Dendritic cell treated with granulocyte-macrophage colony-stimulating factor and Interleukin-4, amounts not matched to agents 40 ng/mL and 50 ng/mL, for 4 days (primary cell): Measurements from ENCODE around the gene RUFY1.

Experiments
- H3K27ac Mint-ChIP-seq: one replicate; pipeline ENCODE4 v1.8.0; 2022; ENCODE audit warnings: mild to moderate bottlenecking, mixed read lengths
- H3K27me3 Mint-ChIP-seq: one replicate; pipeline ENCODE4 v1.8.0; 2022; ENCODE audit warnings: mild to moderate bottlenecking, mixed read lengths
- H3K36me3 Mint-ChIP-seq: one replicate; pipeline ENCODE4 v1.8.0; 2022; ENCODE audit warnings: low read depth, mixed read lengths
- H3K4me1 Mint-ChIP-seq: one replicate; pipeline ENCODE4 v1.8.0; 2022; ENCODE audit warnings: low read depth, mixed read lengths
- H3K4me3 Mint-ChIP-seq: one replicate; pipeline ENCODE4 v1.8.0; 2022; ENCODE audit warnings: mild to moderate bottlenecking, moderate library complexity, mixed read lengths
- H3K9me3 Mint-ChIP-seq: one replicate; pipeline ENCODE4 v1.8.0; 2022; ENCODE audit warnings: mixed read lengths
- intact Hi-C: fragments of 100-400 bp; cut with micrococcal nuclease; formaldehyde crosslinking; loops from one replicate; pipeline ENCODE4 v1.15.0; 2022

RUFY1 gene

DNA sequence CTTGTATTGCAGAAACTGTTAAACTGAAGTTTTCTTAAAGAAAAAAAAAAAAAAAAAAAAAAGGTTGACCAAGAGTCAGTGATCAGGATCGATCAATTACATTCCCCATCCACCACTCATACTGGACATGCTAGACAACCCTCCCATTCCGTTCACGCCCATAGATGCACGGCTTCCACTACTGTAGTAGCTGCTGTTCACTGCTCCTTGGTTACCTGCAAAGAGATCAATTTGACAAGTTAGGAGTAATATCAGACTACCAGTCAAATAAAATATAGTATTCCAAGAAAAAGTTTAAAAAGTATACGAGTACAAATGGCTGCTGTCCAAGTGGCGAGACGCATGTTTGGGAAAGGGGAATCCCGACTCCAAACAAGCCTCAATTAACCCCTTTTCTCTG is 64.4 kb downstream of the RUFY1 start:
- Mint-ChIP-seq H3K4me1 (peaks cover 38% of the 10 kb centered on the region), H3K9me3 (no peaks in the 10 kb centered on the region), H3K36me3 (peaks cover 100% of the 10 kb centered on the region), H3K27ac (no peak overlapping the region), H3K4me3 (no peak overlapping the region), H3K27me3 (no peaks in the 10 kb centered on the region)
- intact Hi-C loops, result no loop called here

DNA sequence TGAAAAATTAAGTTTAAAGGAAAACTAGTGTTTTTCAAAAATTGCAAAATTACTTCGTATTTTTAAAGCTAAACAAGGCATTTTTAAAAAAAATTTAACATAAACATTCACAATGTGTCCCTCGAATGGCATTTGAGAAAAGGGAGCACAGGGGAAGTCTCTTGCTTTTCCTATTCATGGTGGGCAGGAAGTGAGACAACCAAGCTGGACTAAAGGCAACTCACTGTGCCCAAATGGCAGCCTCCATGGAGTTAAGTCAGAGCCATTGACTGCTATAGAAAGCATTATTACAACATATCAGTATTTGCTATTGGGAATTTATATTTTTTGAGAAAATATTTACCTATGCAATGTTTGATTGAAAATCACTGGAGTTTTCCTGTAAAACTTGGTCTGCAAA is 64.8 kb downstream of the RUFY1 start:
- Mint-ChIP-seq H3K27me3 (no peaks in the 10 kb centered on the region), H3K36me3 (peaks cover 100% of the 10 kb centered on the region), H3K4me3 (no peak overlapping the region), H3K4me1 (peaks cover 35% of the 10 kb centered on the region), H3K27ac (no peak overlapping the region), H3K9me3 (no peaks in the 10 kb centered on the region)
- intact Hi-C loops, result no loop called here

DNA sequence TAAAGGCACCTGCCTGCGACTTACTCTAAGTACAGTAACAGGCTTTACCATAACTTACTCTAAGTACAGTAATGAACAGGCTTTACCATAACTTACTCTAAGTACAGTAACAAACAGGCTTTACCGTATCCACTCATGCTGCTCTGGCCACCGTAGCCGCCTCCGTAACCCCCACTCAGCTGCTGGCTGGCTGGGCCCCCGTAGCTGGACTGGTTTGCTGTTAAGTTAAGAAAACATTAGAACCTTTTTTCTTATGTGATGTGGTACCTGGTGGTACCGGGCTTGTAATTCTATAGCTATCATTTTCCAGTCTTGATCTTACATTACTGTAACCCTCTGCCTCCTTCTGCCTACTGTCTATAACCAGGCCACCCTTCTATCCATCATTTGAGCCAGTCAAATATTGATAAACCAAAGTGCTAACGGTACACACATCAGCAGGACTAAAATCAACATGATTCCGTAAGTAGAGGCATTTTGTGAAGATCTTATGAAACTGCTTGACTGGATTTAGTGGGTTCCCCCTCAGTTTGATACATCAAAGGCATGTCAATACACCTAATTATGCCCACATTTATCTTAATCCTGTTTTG is 65.7 kb downstream of the RUFY1 start:
- no peak overlapping the region for H3K4me3 Mint-ChIP-seq
- peaks cover 100% of the 10 kb centered on the region for H3K36me3 Mint-ChIP-seq
- peaks cover 43% of the 10 kb centered on the region for H3K4me1 Mint-ChIP-seq
- H3K27me3 Mint-ChIP-seq, result no peaks in the 10 kb centered on the region
- H3K27ac Mint-ChIP-seq, result no peak overlapping the region
- no peaks in the 10 kb centered on the region for H3K9me3 Mint-ChIP-seq
- intact Hi-C loops, result no loop called here

DNA sequence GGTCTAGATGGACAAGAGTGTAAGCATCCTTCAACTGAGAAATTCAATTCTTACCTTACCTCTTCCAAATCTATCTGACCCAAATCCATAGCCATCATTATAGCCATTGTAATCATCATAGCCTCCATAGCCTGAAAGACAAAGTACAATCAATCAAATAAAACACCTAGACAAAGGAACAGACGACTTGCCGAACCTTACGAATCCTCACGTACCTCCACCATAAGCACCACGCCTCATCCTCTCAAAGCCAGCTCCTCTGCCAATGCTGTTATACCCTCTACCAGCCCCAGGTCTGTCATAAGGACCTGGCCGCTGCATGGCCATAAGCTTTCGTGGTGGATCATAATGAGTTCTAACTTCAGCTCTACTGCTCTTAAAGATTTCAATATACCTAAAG is 67.6 kb downstream of the RUFY1 start:
- Mint-ChIP-seq H3K4me3 (no peak overlapping the region), H3K27me3 (no peaks in the 10 kb centered on the region), H3K4me1 (peaks cover 49% of the 10 kb centered on the region), H3K27ac (no peak overlapping the region), H3K36me3 (peaks cover 100% of the 10 kb centered on the region), H3K9me3 (no peaks in the 10 kb centered on the region)
- intact Hi-C loops, result no loop called here

DNA sequence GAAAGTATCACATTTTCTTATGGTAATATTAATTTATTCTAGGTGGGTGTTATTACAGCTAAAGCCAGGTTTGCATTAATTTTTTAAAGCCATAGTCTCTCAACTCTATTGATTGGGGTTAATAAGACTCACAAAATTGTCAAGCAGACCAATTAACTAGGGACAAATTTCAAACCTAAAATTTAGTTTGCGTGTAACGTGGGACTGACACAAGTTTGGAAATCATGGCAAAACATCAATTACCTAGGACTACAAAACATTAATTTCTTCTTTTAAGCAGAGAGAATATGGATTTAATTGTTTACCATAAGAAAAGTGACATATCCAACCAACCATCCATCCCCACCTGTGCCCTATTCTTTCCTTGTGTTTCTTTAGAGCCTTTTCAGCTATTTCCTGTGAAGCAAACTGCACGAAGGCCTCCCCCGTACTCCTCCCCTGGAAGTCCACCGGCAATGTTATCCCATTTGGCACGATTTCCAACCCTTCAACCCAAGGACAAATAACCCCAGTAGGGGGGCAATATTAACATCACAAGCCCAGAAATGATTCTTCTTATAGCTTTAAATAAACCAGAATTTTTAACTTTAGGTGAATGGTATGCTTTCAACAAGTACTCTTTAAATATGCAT is 68.7 kb downstream of the RUFY1 start:
- no peaks in the 10 kb centered on the region for H3K27me3 Mint-ChIP-seq
- peaks cover 100% of the 10 kb centered on the region for H3K36me3 Mint-ChIP-seq
- no peak overlapping the region for H3K27ac Mint-ChIP-seq
- intact Hi-C loops, result no loop called here
- H3K4me3 Mint-ChIP-seq, result peak overlapping the region; percentile 24
- H3K4me1 Mint-ChIP-seq, result peaks cover 52% of the 10 kb centered on the region
- no peaks in the 10 kb centered on the region for H3K9me3 Mint-ChIP-seq

DNA sequence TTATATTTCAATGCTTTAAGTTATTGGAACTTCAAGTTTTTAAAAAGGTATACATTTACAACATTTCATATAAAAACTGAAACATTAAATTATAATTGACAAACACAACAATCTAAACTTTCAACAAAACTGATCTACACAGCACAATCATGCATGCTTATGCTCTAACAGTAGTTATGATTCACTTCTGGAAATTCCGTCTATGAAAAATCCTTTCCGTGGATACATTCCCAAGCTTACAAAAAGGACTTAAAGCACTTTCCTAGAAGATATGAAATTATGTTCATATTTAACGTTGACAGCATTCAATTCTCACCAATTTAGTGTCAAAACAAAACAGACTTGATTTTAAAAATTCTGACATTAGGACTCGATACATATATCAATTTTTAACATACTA is 69.4 kb downstream of the RUFY1 start:
- H3K9me3 Mint-ChIP-seq, result no peaks in the 10 kb centered on the region
- intact Hi-C loops, result loop anchor here (5.0 kb wide), 1 partner anchor 48 kb away; no protein-coding TSS in a partner anchor
- H3K4me1 Mint-ChIP-seq, result peaks cover 59% of the 10 kb centered on the region
- H3K4me3 Mint-ChIP-seq, result no peak overlapping the region
- H3K27ac Mint-ChIP-seq, result no peak overlapping the region
- peaks cover 96% of the 10 kb centered on the region for H3K36me3 Mint-ChIP-seq
- H3K27me3 Mint-ChIP-seq, result no peaks in the 10 kb centered on the region

DNA sequence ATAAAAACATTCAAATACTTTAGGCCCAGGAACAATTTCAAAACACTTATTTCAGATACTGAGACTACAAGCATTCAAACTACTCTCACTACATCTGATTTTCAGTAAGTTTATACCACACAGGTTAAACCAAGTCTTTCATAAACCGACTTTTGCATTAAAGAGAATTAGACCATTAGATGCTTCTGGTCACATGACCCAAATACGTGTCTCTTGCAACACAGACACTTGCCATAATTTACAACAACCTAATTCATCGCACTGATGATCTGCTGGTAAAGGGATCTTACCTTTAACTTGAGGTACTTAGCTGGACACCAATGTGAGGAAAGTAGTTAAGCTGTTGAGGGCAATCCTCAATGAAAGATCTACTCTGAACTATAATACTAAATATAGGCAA is 69.9 kb downstream of the RUFY1 start:
- no peak overlapping the region for H3K27ac Mint-ChIP-seq
- intact Hi-C loops, result loop anchor here (5.0 kb wide), 1 partner anchor 47 kb away; no protein-coding TSS in a partner anchor
- H3K9me3 Mint-ChIP-seq, result no peaks in the 10 kb centered on the region
- no peaks in the 10 kb centered on the region for H3K27me3 Mint-ChIP-seq
- H3K36me3 Mint-ChIP-seq, result peaks cover 90% of the 10 kb centered on the region
- peak overlapping the region; percentile 83 for H3K4me3 Mint-ChIP-seq
- peaks cover 63% of the 10 kb centered on the region for H3K4me1 Mint-ChIP-seq

DNA sequence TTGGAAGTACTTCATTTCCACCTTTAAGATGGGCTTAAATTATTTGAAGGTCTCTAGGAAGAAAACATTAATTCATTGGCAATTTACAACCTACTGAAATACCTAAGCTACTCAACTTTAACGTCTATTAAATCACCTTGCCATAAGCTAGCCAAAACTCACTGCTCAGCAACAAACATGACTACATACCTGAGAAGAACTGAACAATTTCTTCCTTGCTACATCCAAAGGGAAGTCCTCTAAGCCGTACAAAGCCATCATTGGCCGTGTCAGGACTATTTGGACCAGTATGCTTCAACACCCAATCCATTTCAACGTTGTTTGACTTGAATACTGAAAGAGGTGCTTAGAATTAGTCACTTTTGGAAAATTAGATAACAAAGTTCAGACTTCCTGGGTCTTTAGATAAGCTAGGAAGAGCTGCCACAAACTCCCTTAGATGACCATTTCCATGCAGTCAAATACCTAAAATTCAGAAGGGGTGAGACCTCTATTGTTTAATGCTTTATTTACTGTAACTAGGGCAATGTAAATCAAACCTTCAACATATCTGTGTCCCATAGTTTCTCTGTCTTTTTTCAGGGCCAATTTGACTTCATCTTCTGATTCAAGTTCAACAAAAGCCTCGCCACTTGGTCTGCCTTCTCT is 70.5 kb downstream of the RUFY1 start:
- H3K36me3 Mint-ChIP-seq, result peaks cover 85% of the 10 kb centered on the region

DNA sequence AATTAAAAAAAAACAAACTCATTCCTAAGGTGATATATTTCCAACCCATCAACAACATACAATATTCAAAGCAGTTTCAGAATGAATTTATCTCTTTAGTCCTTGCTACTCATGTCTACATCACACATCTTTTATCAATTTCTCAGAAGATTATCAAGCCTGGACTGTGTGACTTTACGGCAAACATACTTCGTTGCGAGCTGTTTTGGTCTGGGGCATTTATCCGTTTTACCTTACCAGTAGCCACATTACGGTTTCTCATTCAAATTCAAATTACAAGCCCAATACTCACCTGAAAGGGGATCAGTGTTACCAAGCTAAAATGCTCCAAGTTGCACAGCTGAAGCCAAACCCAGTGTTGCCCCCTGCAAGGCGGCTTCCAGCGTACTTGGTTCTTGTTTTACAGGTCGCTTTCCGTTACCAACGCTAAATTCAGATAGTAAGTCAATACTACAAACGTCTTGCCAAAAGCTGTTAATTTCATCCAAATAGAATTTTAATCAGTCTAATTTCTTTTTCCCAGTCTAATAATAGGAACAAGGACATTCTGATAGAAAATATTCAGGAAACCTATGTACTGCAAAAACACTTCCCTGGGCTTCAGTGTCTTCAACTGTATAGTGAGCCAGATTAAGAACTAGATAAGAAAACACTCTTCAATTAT is 71.3 kb downstream of the RUFY1 start:
- Mint-ChIP-seq H3K27me3 (no peaks in the 10 kb centered on the region), H3K4me3 (peak overlapping the region; percentile 83), H3K9me3 (no peaks in the 10 kb centered on the region), H3K36me3 (peaks cover 77% of the 10 kb centered on the region), H3K27ac (peak overlapping the region; percentile 97), H3K4me1 (peaks cover 57% of the 10 kb centered on the region)
- intact Hi-C loops, result loop anchor here (5.0 kb wide), 1 partner anchor 46 kb away; no protein-coding TSS in a partner anchor

More for the DNA sequence above, 70.5 kb downstream of the RUFY1 start:
- Mint-ChIP-seq H3K27ac (peak overlapping the region; percentile 97), H3K4me1 (peaks cover 63% of the 10 kb centered on the region), H3K9me3 (no peaks in the 10 kb centered on the region), H3K4me3 (peak overlapping the region; percentile 83), H3K27me3 (no peaks in the 10 kb centered on the region)
- intact Hi-C loops, result loop anchor here (5.0 kb wide), 1 partner anchor 46 kb away; no protein-coding TSS in a partner anchor

DNA sequence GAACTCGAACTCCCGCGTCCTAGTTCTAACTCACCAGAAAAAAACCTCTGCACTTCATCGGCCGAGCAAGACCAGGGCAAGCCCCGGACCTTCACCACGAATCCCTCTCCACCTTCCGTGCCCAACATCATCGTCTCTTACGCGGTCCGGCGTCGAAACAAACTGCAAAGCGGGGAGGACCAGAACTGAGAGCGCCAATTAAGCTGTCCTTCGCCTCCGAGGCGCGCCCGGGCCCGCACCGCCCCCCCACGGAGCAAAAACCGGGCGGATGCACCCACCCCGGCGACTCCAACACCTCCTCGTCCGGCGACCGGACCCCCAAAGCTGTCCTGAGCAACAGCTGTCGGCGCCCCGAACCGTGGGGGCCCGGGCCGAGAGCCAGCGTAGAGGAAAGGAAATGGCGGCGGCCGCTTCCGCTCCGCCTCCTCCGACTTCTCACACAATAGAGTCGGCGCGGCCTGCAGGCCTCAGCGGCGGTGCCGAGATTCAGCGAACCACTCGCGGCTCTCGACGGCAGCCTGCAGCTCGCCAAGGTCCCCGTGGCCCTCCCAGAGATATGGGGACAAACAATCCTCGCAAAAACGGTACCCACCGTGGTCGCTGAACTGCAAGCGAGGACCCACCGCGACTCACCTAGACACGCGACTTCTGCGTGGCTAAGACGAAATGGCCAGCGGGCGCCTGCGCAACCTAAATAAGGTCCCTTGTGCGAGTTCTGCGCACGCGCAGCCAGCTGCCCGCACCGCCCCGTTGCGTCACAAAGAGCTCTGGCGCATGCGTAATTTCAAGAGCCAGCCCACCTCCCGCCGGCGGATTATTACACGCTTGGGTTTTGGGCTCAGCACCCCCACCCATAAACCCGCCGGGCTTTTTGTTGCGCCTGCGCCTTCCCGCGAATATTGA is 72.9 kb downstream of the RUFY1 start, which contains the start of gene HNRNPH1:
TSS of gene HNRNPH1 (minus strand) at position 669 of the 903 bp plus-strand sequence. CDS start at position 131, 538 bp downstream.
- peak within 1 kb of the TSS; percentile 97 for H3K27ac Mint-ChIP-seq
- intact Hi-C loops, result loop anchor here (5.0 kb wide), 1 partner anchor 44 kb away; no protein-coding TSS in a partner anchor
- H3K4me3 Mint-ChIP-seq, result peak within 1 kb of the TSS; percentile 96
- H3K27me3 Mint-ChIP-seq, result no peaks in the 10 kb centered on the region
- H3K9me3 Mint-ChIP-seq, result no peaks in the 10 kb centered on the region
- H3K36me3 Mint-ChIP-seq, result peaks cover 61% of the 10 kb centered on the region
- H3K4me1 Mint-ChIP-seq, result peaks cover 42% of the 10 kb centered on the region

DNA sequence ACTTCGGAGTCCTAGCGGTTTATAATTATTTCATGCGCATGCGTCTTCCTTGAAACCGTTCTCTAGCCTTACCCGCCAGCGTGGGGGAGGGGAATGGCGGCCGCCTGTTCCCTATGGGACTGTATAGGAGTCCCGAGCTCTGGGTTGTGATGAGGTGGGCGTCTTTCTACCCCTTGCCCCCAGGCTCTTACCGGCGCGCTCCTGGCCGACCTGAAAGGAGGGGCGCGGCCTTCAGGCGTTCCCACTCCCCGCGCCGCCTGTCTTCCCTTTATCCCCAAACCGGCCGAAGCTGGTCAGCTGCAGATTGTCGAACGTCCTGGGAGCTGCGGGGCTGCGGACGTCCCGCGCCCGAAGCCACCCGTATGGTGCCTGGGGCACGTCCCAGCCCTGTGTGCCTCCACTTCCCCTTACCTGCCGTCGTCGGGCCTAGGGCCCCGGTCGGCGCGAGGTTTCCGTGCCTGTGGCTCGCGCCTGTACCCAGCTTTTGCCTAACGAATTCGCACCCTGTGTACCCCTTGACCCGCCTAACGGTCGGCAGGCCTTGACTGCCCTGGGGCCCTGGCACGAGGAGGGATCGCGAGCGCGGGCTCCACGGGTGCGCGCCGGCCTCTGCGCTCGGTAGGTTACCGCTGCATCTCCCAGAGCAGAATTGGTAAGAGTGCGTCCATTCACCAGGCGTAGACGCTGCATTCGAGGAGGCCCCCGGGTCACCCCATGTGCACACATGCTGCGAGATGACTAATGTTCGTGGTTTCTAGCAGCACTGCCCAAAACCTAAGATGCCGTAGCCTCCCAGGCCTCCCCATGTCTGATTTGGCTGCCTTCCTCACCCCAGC is 73.8 kb downstream of the RUFY1 start:
- Mint-ChIP-seq H3K36me3 (peaks cover 52% of the 10 kb centered on the region), H3K4me3 (peak overlapping the region; percentile 96), H3K4me1 (peaks cover 39% of the 10 kb centered on the region), H3K9me3 (no peaks in the 10 kb centered on the region), H3K27me3 (no peaks in the 10 kb centered on the region), H3K27ac (peak overlapping the region; percentile 97)
- intact Hi-C loops, result loop anchor here (5.0 kb wide), 1 partner anchor 43 kb away; no protein-coding TSS in a partner anchor

DNA sequence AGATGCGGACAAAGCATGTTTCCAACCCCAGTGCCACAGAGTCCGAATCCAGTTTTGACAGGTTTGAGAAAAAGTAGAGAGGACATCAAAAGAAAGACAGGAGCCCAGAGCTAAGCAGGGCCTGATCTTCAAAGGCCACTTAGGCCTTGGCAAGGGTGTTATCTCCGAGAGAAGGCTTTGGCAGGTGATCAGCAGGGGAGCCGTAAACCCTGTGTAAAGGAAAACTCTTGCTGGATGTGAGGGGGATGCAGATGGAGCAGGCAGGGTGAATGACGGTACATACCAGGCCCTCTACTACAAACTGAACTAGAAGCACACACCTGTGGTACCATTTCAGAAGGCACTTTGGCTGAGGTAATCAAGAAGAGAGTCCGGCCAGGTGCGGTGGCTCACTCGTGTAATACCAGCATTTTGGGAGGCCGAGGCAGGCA is 74.5 kb downstream of the RUFY1 start:
- Mint-ChIP-seq H3K4me1 (peaks cover 36% of the 10 kb centered on the region), H3K9me3 (no peaks in the 10 kb centered on the region), H3K4me3 (peak overlapping the region; percentile 96), H3K27me3 (no peaks in the 10 kb centered on the region), H3K27ac (peak overlapping the region; percentile 97), H3K36me3 (peaks cover 45% of the 10 kb centered on the region)
- intact Hi-C loops, result loop anchor here (5.0 kb wide), 1 partner anchor 42 kb away; no protein-coding TSS in a partner anchor
